Measurements from ENCODE around the gene AKAP12. TPM values are rescaled to one million over a fixed set of nuclear protein-coding genes. Genes with fewer than 3 reads are reported as not detected.
A peak's percentile ranks its signal among the peaks of the same experiment; 100 is the strongest.
"Not testable (repeated sequence)": the region's sequence is repeated elsewhere in the genome, so short reads cannot be mapped to it uniquely, and the experiment has no call there.

The AKAP12 gene
- total RNA-seq, 3 donors from 2014 or later = 0.63 to 0.91 (median 0.79) TPM

GRCh38 chr6:151322570-151322969 is 82.8 kb downstream of the AKAP12 start:
- peaks cover 16% of the 10 kb centered on the region for H3K4me1 Mint-ChIP-seq (ENCODE audit: low read depth)
- H3K4me3 Mint-ChIP-seq = no peak overlapping the region
- ATAC-seq (no peak), DNase-seq (no peak)
- no peaks in the 10 kb centered on the region for H3K9me3 Mint-ChIP-seq
- H3K27me3 Mint-ChIP-seq (ENCODE audit: low read depth) = peaks cover 32% of the 10 kb centered on the region
- no peaks in the 10 kb centered on the region for H3K36me3 Mint-ChIP-seq (ENCODE audit: insufficient read depth)

- DNase-seq (peak; percentile 64), ATAC-seq (peak; percentile 64 to 71)
- no peaks in the 10 kb centered on the region for H3K36me3 Mint-ChIP-seq (ENCODE audit: insufficient read depth)
- H3K4me3 Mint-ChIP-seq = peak overlapping the region; percentile 31
- H3K4me1 Mint-ChIP-seq (ENCODE audit: low read depth) = peaks cover 16% of the 10 kb centered on the region
- peaks cover 34% of the 10 kb centered on the region for H3K27me3 Mint-ChIP-seq (ENCODE audit: low read depth)
- no peaks in the 10 kb centered on the region for H3K9me3 Mint-ChIP-seq
Measured at GRCh38 chr6:151323791-151324487, 84.2 kb downstream of the AKAP12 start.

GRCh38 chr6:151324488-151324825 is 84.7 kb downstream of the AKAP12 start:
- Mint-ChIP-seq H3K27me3 (ENCODE audit: low read depth) (peaks cover 34% of the 10 kb centered on the region), H3K4me3 (peak overlapping the region; percentile 31)
- ATAC-seq = no peak

GRCh38 chr6:151325075-151326050 is 85.6 kb downstream of the AKAP12 start:
- no peaks in the 10 kb centered on the region for H3K9me3 Mint-ChIP-seq
- H3K36me3 Mint-ChIP-seq (ENCODE audit: insufficient read depth) = no peaks in the 10 kb centered on the region
- H3K27me3 Mint-ChIP-seq (ENCODE audit: low read depth) = peaks cover 35% of the 10 kb centered on the region
- peaks cover 16% of the 10 kb centered on the region for H3K4me1 Mint-ChIP-seq (ENCODE audit: low read depth)
- ATAC-seq (peak; percentile 52 to 64), DNase-seq (peak; percentile 7)
- peak overlapping the region; percentile 70 for H3K4me3 Mint-ChIP-seq

More at GRCh38 chr6:151324488-151324825, 84.7 kb downstream of the AKAP12 start:
- Mint-ChIP-seq H3K4me1 (ENCODE audit: low read depth) (peaks cover 16% of the 10 kb centered on the region), H3K9me3 (no peaks in the 10 kb centered on the region), H3K36me3 (ENCODE audit: insufficient read depth) (no peaks in the 10 kb centered on the region)
- no peak for DNase-seq

GRCh38 chr6:151326116-151326825 is 86.5 kb downstream of the AKAP12 start:
- Mint-ChIP-seq H3K4me3 (peak overlapping the region; percentile 70), H3K9me3 (no peaks in the 10 kb centered on the region), H3K4me1 (ENCODE audit: low read depth) (peaks cover 16% of the 10 kb centered on the region), H3K36me3 (ENCODE audit: insufficient read depth) (no peaks in the 10 kb centered on the region), H3K27me3 (ENCODE audit: low read depth) (peaks cover 35% of the 10 kb centered on the region)
- ATAC-seq (no peak), DNase-seq (no peak)

GRCh38 chr6:151327101-151327500 is 87.3 kb downstream of the AKAP12 start:
- H3K27me3 Mint-ChIP-seq (ENCODE audit: low read depth) = peaks cover 35% of the 10 kb centered on the region
- H3K9me3 Mint-ChIP-seq = no peaks in the 10 kb centered on the region
- DNase-seq (no peak), ATAC-seq (no peak)
- H3K4me1 Mint-ChIP-seq (ENCODE audit: low read depth) = peaks cover 16% of the 10 kb centered on the region
- no peaks in the 10 kb centered on the region for H3K36me3 Mint-ChIP-seq (ENCODE audit: insufficient read depth)
- H3K4me3 Mint-ChIP-seq = no peak overlapping the region

GRCh38 chr6:151330130-151330696 is 90.4 kb downstream of the AKAP12 start:
- H3K4me1 Mint-ChIP-seq (ENCODE audit: low read depth) = peaks cover 6% of the 10 kb centered on the region
- peaks cover 21% of the 10 kb centered on the region for H3K27me3 Mint-ChIP-seq (ENCODE audit: low read depth)
- no peak for ATAC-seq
- H3K36me3 Mint-ChIP-seq (ENCODE audit: insufficient read depth) = no peaks in the 10 kb centered on the region
- no peaks in the 10 kb centered on the region for H3K9me3 Mint-ChIP-seq
- no peak overlapping the region for H3K4me3 Mint-ChIP-seq
- no peak for DNase-seq

- H3K4me3 Mint-ChIP-seq = no peak overlapping the region
- DNase-seq (no peak), ATAC-seq (no peak)
- H3K27me3 Mint-ChIP-seq (ENCODE audit: low read depth) = no peaks in the 10 kb centered on the region
- no peaks in the 10 kb centered on the region for H3K4me1 Mint-ChIP-seq (ENCODE audit: low read depth)
- H3K9me3 Mint-ChIP-seq = no peaks in the 10 kb centered on the region
- H3K36me3 Mint-ChIP-seq (ENCODE audit: insufficient read depth) = no peaks in the 10 kb centered on the region
Measured at GRCh38 chr6:151335930-151336329, 96.2 kb downstream of the AKAP12 start.

- Mint-ChIP-seq H3K27me3 (ENCODE audit: low read depth) (no peaks in the 10 kb centered on the region), H3K36me3 (ENCODE audit: insufficient read depth) (no peaks in the 10 kb centered on the region), H3K4me1 (ENCODE audit: low read depth) (no peaks in the 10 kb centered on the region)
Measured at GRCh38 chr6:151338651-151339200, 99.0 kb downstream of the AKAP12 start.

GRCh38 chr6:151339369-151339768 is 99.6 kb downstream of the AKAP12 start:
- Mint-ChIP-seq H3K27me3 (ENCODE audit: low read depth) (no peaks in the 10 kb centered on the region), H3K9me3 (no peaks in the 10 kb centered on the region), H3K4me1 (ENCODE audit: low read depth) (no peaks in the 10 kb centered on the region), H3K36me3 (ENCODE audit: insufficient read depth) (no peaks in the 10 kb centered on the region), H3K4me3 (no peak overlapping the region)
- DNase-seq (no peak), ATAC-seq (no peak)

More at GRCh38 chr6:151338651-151339200, 99.0 kb downstream of the AKAP12 start:
- DNase-seq = no peak
- Mint-ChIP-seq H3K4me3 (no peak overlapping the region), H3K9me3 (no peaks in the 10 kb centered on the region)
- ATAC-seq = no peak

GRCh38 chr6:151340219-151340978 is 100.6 kb downstream of the AKAP12 start:
- ATAC-seq = no peak
- no peaks in the 10 kb centered on the region for H3K36me3 Mint-ChIP-seq (ENCODE audit: insufficient read depth)
- H3K4me3 Mint-ChIP-seq = no peak overlapping the region
- H3K9me3 Mint-ChIP-seq = no peaks in the 10 kb centered on the region
- no peaks in the 10 kb centered on the region for H3K4me1 Mint-ChIP-seq (ENCODE audit: low read depth)
- H3K27me3 Mint-ChIP-seq (ENCODE audit: low read depth) = no peaks in the 10 kb centered on the region
- no peak for DNase-seq

GRCh38 chr6:151341476-151342195 is 101.9 kb downstream of the AKAP12 start:
- Mint-ChIP-seq H3K4me3 (no peak overlapping the region), H3K9me3 (no peaks in the 10 kb centered on the region), H3K27me3 (ENCODE audit: low read depth) (no peaks in the 10 kb centered on the region), H3K4me1 (ENCODE audit: low read depth) (no peaks in the 10 kb centered on the region), H3K36me3 (ENCODE audit: insufficient read depth) (no peaks in the 10 kb centered on the region)
- ATAC-seq = no peak
- DNase-seq = no peak

GRCh38 chr6:151342750-151343149 is 103.0 kb downstream of the AKAP12 start:
- DNase-seq; ATAC-seq; H3K27me3 Mint-ChIP-seq (ENCODE audit: low read depth); H3K4me3 Mint-ChIP-seq; H3K9me3 Mint-ChIP-seq; H3K4me1 Mint-ChIP-seq (ENCODE audit: low read depth); H3K36me3 Mint-ChIP-seq (ENCODE audit: insufficient read depth): not testable (repeated sequence)

Measured in activated T-cell treated with anti-CD3 and anti-CD28 coated beads, Interleukin-2, amount 50 U/mL, for 4 hours (primary cell).